ENCODE data around the gene ZNF609. TPM values are rescaled to one million over a fixed set of nuclear protein-coding genes. Genes with fewer than 3 reads are reported as not detected.

Gene ZNF609
- total and polyA plus RNA-seq, 2 of the 13 experiments (the other 11 are each of a cell fraction or from before 2014, with no cell fraction given): 8.9 to 9.9 TPM

- TF ChIP-seq EP300 (IDR thresholded peaks at IDR 0.05; ENCODE audit: low read depth in 2 of 2, low read length in 2 of 2) (peak; percentile 18 to 54; a peak in 1 of 4 replicates), EP300 (CRISPR knock-in tag; IDR thresholded peaks at IDR 0.05; ENCODE audit: borderline replicate concordance) (0 out of 2 replicates have a peak, but pooled peaks have one; percentile 34), ZIK1 (CRISPR knock-in tag; IDR thresholded peaks at IDR 0.05; ENCODE audit: borderline replicate concordance, low read depth) (no peak), ZBTB20 (CRISPR knock-in tag; IDR thresholded peaks at IDR 0.05; ENCODE audit: borderline replicate concordance, low read depth) (no peak), FOXA1 (IDR thresholded peaks at IDR 0.05) (no peak), FOXA1 (CRISPR knock-in tag; IDR thresholded peaks at IDR 0.05) (peak; percentile 79), GMEB2 (CRISPR knock-in tag; IDR thresholded peaks at IDR 0.05; ENCODE audit: low read depth) (no peak), ATF3 (CRISPR knock-in tag; IDR thresholded peaks at IDR 0.05) (0 out of 2 replicates have a peak, but pooled peaks have one; percentile 19), RARA (CRISPR knock-in tag; IDR thresholded peaks at IDR 0.05) (peak; percentile 99), DNMT3B (CRISPR knock-in tag; conservative IDR thresholded peaks at IDR 0.05) (no peak), ZNF784 (CRISPR knock-in tag; IDR thresholded peaks at IDR 0.05; ENCODE audit: borderline replicate concordance) (no peak), CCDC6 (CRISPR knock-in tag; IDR thresholded peaks at IDR 0.05) (no peak), ETV6 (CRISPR knock-in tag; conservative IDR thresholded peaks at IDR 0.05) (no peak), MNT (IDR thresholded peaks at IDR 0.05) (no peak), ZFP36L1 (CRISPR knock-in tag; IDR thresholded peaks at IDR 0.05) (no peak), RNF2 (conservative IDR thresholded peaks at IDR 0.05; ENCODE audit: low read depth) (no peak), THAP7 (CRISPR knock-in tag; IDR thresholded peaks at IDR 0.05) (no peak), MBD4 (IDR thresholded peaks at IDR 0.05; ENCODE audit: borderline replicate concordance, low read length) (no peak), JARID2 (CRISPR knock-in tag; IDR thresholded peaks at IDR 0.05; ENCODE audit: insufficient replicate concordance) (no peak), ZBTB14 (CRISPR knock-in tag; IDR thresholded peaks at IDR 0.05) (no peak), CCAR2 (optimal IDR thresholded peaks at IDR 0.05; ENCODE audit: low read depth, low read length) (no peak), ZNF704 (CRISPR knock-in tag; IDR thresholded peaks at IDR 0.05; ENCODE audit: borderline replicate concordance) (no peak), ZNF354B (CRISPR knock-in tag; IDR thresholded peaks at IDR 0.05) (no peak)
These were observed 271.9 kb downstream of the ZNF609 start (continued) for GRCh38 chr15:64732156-64732860.
